ENCODE measurements around the gene LRRC51.

Gene LRRC51

DNA sequence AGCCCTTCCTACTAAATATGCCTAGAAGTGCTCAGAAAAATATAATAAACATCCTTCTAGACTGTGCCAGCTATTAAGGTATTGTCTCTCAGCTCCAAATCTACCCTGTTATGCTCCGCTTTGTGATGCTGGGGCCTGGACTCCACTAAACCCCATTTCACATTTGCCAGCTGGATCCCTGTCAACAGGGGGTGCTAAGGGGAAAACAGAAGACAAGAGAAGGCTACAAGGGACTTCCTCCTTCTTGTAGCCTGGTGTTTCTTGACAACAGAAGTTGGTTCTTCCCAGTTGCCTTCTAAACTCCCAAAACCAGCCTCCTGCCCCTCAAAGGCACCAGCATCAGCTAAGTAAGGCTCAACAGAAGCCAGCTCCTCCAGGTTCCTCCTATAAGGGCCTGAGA, 5.5 kb upstream of the LRRC51 start:
- TF ChIP-seq, protein P1, sequence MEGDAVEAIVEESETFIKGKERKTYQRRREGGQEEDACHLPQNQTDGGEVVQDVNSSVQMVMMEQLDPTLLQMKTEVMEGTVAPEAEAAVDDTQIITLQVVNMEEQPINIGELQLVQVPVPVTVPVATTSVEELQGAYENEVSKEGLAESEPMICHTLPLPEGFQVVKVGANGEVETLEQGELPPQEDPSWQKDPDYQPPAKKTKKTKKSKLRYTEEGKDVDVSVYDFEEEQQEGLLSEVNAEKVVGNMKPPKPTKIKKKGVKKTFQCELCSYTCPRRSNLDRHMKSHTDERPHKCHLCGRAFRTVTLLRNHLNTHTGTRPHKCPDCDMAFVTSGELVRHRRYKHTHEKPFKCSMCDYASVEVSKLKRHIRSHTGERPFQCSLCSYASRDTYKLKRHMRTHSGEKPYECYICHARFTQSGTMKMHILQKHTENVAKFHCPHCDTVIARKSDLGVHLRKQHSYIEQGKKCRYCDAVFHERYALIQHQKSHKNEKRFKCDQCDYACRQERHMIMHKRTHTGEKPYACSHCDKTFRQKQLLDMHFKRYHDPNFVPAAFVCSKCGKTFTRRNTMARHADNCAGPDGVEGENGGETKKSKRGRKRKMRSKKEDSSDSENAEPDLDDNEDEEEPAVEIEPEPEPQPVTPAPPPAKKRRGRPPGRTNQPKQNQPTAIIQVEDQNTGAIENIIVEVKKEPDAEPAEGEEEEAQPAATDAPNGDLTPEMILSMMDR (IDR thresholded peaks at IDR 0.05; ENCODE audit: low read depth, low read length, missing control alignments) = peak; percentile 41
- Histone ChIP-seq H3K4me3 (ENCODE audit: low read depth, low read length) (no peak overlapping the region), H3K36me3 (replicated peaks) (no peaks in the 10 kb centered on the region), H3K27me3 (replicated peaks) (no peaks in the 10 kb centered on the region), H3K27ac (no peak overlapping the region)
- DNase-seq = no peak
- in situ Hi-C loops (cut with HindIII; ENCODE audit: low pct_ligation_motif_present, low sequenced_read_pairs) = no loop called here

DNA sequence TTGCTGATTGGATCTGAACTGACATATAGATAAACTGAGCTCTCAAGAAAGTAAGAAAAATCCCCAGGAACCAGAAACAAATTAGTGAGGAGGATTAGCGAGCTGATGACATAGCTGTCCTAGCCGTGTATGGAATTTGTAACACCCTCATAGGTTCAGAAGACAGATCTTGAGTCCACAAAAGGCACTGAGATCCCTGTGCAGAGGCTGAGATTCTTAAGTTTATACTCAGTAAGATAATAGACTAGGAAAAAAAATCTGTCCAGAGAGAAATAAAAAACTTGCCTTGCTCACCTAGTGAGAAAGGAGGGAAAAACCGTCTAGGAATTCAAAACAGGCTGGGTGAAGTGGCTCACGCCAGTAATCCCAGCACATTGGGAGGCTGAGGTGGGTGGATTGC, 4.9 kb upstream of the LRRC51 start:
- H3K4me3 ChIP-seq (ENCODE audit: low read depth, low read length) = no peak overlapping the region
- TF ChIP-seq, protein P1 (IDR thresholded peaks at IDR 0.05; ENCODE audit: low read depth, low read length, missing control alignments) = no peak
- in situ Hi-C loops (cut with HindIII; ENCODE audit: low pct_ligation_motif_present, low sequenced_read_pairs) = no loop called here

DNA sequence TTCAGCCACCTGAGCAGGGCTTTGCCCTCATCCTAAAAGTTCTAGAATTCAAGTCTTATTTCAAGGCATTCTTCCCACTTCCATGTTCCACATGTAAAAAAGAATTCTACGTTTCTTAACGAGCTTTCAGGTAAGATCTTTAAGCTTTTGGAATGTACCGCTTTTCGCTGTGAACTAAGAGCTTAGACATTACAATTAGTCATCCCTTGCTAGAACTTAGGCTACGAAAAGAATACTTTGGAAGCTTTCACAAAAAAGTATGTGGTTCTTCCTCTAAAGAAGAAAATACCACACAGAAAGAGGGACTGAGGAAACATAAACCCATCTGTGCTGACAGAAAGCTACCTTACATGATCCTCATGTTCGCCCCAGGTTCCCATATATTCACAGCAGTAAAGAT, 2.2 kb upstream of the LRRC51 start:
- in situ Hi-C loops (cut with HindIII; ENCODE audit: low pct_ligation_motif_present, low sequenced_read_pairs) = no loop called here
- Histone ChIP-seq H3K4me3 (ENCODE audit: low read depth, low read length) (no peak overlapping the region), H3K27ac (peak overlapping the region; percentile 14)

More for the DNA sequence above, 4.9 kb upstream of the LRRC51 start:
- no peak for DNase-seq
- Histone ChIP-seq H3K27ac (no peak overlapping the region), H3K27me3 (replicated peaks) (no peaks in the 10 kb centered on the region), H3K36me3 (replicated peaks) (no peaks in the 10 kb centered on the region)

GRCh38 chr11:72079819-72080325, 778 bp upstream of the LRRC51 start:
- Histone ChIP-seq H3K36me3 (replicated peaks) (no peaks in the 10 kb centered on the region), H3K27me3 (replicated peaks) (no peaks in the 10 kb centered on the region), H3K27ac (peak overlapping the region; percentile 52), H3K4me3 (ENCODE audit: low read depth, low read length) (peak overlapping the region; percentile 65)
- no peak for DNase-seq
- in situ Hi-C loops (cut with HindIII; ENCODE audit: low pct_ligation_motif_present, low sequenced_read_pairs) = no loop called here
- TF ChIP-seq, protein P1 (IDR thresholded peaks at IDR 0.05; ENCODE audit: low read depth, low read length, missing control alignments) = no peak

More for the DNA sequence above, 2.2 kb upstream of the LRRC51 start:
- TF ChIP-seq, protein P1 (IDR thresholded peaks at IDR 0.05; ENCODE audit: low read depth, low read length, missing control alignments) = no peak
- Histone ChIP-seq H3K36me3 (replicated peaks) (no peaks in the 10 kb centered on the region), H3K27me3 (replicated peaks) (no peaks in the 10 kb centered on the region)
- no peak for DNase-seq

DNA sequence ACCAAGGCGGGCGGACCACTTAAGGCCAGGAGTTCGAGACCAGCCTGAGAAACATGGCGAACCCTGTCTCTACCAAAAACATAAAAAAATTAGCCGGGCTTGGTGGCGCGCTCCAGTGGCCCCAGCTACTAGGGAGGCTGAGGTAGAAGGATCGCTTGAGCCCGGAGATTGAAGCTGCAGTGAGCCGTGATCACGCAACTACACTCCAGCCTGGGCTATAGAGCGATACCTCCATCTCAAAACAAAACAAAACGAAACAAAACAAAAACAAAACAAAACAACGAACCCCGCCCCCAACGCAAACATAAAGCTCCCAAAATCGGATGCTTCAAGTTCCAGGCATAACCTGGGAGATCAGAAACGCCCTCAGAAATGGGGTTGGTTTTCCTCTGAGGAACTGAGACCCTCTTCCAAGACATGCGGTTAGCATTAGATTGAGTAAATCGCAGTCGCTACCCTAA, 564 bp downstream of the LRRC51 start:
- DNase-seq = no peak
- Histone ChIP-seq H3K27me3 (replicated peaks) (no peaks in the 10 kb centered on the region), H3K27ac (peak overlapping the region; percentile 77), H3K4me3 (ENCODE audit: low read depth, low read length) (peak overlapping the region; percentile 56), H3K36me3 (replicated peaks) (no peaks in the 10 kb centered on the region)
- in situ Hi-C loops (cut with HindIII; ENCODE audit: low pct_ligation_motif_present, low sequenced_read_pairs) = no loop called here
- TF ChIP-seq, protein P1 (IDR thresholded peaks at IDR 0.05; ENCODE audit: low read depth, low read length, missing control alignments) = no peak
